HL-60/S4 (cell line): ENCODE measurements around the gene B3GNT4.
"Not testable (repeated sequence)": the region's sequence is repeated elsewhere in the genome, so short reads cannot be mapped to it uniquely, and the experiment has no call there.

Experiments
- in situ Hi-C: fragments of 300-500 bp; cut with MboI; formaldehyde crosslinking; loops from 2 replicates; pipeline ENCODE4 v1.14.3; 2022; ENCODE audit warnings: low sequenced_read_pairs

Gene B3GNT4

DNA sequence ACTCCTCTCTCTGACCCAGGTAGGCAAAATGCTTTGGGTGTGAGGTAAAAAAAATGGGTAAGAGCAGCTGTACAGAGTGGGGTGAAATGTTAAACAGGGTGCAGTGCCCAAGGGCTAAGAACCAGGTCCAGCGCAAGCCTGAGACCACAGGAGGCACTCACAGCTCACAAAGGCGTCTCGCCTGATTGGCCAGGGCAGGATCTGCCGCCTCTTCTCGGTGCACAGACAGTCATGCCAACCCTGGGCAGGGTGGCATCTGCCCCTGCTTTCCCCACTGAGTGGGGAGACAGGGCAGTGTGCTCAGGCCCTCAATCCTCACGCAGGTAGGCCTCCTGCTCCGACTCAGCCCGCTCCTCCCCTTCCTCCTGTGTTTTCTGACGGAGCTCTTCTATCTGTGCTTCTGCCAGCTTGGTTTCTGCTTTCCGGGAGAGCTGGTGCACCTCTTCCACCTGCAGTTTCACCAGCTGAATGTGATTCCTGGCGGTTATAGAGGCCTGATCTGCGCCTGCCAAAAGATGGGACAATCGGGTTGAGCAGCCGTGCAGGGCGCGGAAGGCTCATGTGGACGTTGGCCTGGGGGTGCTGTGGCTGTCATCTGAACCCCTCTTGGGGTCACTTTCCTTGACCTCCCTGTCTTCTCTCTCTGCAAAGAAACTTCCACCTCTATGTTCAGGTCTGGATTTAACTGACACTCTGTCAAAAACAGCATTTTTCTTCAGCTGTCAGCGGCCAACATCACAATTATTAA lies 4.7 kb downstream of the B3GNT4 start:
- in situ Hi-C loops: no loop called here

DNA sequence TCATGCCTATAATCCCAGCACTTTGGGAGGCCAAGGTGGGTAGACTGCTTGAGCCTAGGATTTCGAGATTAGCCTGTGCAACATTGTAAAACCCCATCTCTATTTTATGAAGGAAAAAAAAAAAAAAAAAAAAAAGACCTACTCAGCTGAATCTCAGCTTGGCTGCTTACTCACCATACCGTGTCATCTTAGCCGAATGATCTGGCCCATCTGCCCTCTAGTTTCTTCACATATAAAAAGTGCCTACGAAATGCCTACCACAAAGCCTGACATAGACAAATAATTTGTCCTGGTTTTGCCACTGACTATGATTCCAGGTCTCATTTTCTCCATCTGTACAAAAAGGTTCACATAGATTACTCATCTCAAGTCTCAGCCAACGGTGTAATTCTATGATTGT lies 12.3 kb downstream of the B3GNT4 start:
- in situ Hi-C loops: no loop called here

DNA sequence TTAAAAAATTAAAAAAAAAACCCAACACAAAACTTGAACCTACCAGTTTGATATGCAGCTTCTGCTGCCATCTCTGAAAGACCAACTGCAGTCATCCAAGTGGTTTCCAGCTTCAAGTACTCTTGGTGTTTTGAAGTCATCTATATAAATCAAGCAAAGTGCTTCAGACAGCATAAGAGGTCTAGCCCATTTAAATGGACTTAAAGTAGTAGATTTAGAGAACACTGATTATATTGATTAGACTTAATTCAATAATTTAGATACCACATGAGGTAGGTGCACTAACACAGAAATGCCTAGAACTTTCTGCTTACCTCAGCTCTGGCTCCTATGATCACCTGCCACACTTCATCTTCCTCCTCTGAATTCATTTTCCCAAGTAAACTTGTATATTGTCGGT lies 12.9 kb downstream of the B3GNT4 start:
- in situ Hi-C loops: no loop called here

DNA sequence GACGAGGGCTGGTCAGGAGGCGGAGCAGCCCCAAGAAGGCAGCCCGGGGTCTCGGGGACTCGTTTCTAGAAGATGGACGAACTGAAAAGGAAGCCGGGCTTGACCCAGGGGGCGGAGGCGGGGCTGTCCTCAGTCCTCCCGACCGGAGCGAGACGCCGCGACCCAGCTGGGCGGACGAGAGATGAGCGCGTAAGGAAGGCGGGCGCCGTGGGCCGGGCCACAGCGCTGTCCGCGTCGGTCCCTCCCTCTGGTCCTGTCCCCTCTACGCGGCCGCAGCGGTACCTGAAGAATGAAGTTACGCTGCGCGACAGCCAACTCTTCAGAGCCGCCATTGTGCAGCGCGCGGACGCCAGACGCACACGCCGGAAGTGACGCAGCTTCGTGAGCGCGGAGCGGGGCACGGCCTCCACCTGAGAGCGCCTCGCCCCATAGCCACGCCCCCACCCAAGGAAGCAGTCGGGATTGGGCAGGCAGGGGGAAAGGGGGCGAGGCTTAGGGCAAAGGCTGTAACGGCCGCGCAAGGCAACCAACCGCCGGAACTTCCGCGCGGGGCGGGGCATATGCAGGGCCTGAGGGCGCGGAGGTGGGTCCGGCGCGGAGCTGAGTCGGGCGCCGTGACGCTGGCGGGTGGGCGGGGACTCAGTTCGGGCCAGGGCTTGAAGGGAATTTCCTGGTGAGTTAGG lies 22.3 kb downstream of the B3GNT4 start, which contains the start of gene DIABLO:
Gene DIABLO (minus strand): TSS at position 370 of the 683 bp plus-strand sequence. CDS start 38 bp downstream, at position 332.
- in situ Hi-C loops: no loop called here

DNA sequence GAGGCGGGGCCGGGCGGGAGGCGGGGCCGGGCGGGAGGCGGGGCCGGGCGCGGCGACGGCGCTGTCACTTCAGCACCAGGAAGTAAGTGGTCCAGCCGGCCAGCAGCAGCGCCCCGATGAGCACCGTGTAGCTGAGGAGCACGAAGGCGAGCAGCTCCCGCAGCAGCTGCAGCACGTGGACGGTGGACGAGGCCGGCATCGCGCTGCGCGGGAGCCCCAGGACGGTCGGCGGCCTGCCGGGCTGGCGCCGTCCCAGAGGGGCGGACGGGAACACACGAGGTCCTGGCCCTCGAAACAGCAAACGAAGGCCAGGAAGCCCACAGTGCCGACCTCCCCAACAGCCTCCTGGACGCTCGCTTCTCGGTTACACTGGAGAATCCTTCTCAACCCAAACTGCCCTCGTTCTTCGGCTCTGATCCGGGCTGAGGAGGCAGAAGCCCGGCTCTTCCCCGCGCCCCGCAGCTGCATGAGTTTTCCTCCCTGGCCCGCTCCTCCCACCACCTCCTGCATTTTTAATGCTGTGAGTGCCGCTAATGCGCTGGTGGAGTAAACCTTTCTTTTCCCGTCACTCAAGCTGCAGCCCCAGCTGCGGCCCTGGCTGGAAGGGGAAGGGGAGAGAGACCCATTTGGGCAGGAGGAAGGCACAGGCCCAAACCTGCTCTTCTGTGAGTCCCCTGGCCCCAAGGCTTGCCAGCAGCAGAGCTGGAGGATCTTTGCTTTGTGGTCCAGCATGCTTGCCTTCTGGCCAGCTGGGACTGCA lies 23.0 kb downstream of the B3GNT4 start:
- in situ Hi-C loops: no loop called here

DNA sequence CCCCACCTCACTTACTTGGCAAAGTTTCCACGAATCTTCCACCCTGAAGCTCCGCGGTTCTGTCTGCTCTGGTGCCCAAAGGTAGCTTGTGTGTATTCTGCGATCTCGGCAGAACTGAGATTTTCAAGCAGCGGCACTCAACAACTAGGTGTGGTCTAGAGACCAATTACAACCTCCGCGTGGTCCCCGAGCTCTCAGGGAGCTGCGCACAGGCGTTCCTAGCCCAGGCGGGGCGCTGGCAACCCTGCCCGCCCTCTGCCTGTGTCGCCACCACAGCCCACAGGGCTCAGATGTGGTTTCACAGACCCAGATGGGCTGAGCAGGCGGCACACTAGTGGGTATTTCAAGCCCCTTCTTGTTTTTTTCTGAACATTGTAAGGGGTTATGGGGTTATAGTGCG lies 23.8 kb downstream of the B3GNT4 start:
- in situ Hi-C loops: no loop called here

DNA sequence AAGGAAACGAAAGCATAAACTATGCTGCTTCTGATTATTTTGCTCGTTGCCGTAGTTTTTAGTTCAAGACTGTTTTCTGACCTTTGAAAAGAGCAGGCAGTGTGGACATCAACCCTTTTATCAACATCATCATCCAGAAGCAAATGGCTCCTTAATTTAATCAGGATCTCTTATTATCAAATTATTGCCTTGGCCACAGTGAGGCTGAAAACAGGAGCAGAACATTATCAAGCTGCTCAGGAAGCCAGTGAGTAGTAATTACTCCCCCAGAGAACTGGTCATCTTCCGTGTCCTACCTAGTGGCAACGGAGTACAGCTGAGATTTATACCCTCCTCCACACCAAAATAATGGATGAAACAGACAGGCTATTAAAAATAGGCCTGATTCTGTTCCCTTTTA lies 24.6 kb downstream of the B3GNT4 start:
- in situ Hi-C loops: no loop called here

DNA sequence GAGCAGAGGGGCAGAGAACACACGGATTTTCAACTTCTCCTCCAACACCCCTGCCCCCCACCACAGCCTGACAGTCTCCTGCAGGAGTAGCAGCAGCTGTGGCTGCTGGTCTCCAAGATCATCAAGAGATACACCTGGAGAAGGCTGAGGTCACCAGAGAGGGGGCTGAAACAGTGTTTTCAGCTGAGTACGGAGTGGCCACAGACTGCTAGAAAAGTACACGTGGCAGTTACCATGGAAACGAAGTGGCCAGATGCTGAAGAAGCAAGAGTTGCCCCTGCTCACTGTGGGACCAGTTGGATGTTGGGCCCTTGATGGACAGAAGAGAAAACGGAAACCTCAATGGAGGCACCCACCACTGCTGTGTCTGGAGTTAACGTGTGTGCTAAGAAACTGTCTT lies 27.3 kb downstream of the B3GNT4 start:
- in situ Hi-C loops: no loop called here

DNA sequence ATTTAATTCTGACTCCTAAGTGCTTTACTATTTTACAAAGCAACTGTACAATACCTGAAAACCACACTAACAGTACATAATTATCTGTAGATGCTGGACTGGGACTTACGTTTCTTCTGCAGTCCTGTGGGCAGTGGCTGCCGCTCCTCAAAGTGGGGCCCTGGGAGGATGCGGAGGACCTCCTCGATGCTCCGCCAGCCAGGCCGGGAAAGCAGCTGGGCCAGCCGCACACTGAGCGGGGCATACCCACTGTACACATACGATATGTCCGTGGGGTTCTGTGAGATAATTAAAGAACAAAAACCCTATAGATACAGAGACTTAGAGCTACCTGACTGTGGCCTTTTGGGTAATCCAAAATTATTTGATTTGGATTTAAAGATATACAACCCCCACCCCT lies 29.2 kb downstream of the B3GNT4 start:
- in situ Hi-C loops: no loop called here

DNA sequence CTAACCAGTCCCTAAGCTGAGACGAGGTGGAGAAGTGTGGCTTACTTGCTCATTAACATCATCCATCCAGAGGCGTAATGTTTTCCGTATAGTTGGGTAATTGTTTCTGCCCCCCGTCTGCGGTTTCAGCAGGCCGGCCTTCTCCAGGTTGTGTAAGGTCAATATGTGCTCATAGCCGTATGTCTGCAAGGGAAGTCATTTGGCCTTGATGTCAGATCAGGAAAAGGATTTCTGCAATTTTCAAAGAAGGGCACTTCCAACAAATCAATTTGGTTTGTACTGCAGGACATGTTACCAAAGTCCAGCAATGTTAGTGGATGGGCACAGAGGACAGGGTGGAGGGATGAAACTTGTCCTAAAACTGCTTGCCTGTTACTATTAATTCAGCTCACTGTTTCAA lies 32.2 kb downstream of the B3GNT4 start:
- in situ Hi-C loops: no loop called here

DNA sequence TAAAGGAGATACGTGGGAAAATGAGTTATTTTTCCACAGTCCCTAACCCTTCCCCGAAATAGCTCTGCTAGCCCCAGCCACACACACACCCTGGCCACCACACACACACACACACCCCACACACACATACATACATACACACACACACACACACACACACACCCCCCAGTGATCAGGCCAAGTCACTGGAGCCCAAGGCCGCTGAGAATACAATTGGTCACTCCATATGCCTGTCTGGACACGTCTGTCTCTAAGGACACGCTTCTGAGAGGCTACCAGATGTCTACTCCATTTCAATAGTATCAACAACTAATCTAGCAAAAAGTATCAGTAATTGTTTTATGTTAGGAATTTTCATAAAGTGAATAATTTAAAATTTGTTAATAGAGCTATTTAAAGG lies 35.4 kb downstream of the B3GNT4 start:
- in situ Hi-C loops: no loop called here

DNA sequence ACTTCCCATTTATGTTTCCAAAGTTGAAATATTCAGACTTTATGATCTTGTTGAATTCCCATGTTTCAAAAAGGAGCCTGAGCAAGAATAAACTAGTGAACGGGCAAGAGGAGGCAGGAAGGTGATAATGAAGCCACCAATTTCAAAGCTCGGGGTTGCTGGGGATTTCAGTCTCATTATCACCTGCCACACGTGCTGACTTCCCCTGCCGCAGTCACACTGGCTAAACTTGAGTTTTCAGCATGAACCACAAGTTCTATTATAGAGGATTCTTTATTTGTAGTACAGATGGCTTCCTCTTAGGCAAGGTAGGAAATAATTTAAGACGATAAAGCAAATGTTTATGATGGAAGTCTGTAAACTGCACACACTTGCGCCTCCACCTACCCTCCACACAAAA lies 40.5 kb downstream of the B3GNT4 start:
- in situ Hi-C loops: no loop called here

DNA sequence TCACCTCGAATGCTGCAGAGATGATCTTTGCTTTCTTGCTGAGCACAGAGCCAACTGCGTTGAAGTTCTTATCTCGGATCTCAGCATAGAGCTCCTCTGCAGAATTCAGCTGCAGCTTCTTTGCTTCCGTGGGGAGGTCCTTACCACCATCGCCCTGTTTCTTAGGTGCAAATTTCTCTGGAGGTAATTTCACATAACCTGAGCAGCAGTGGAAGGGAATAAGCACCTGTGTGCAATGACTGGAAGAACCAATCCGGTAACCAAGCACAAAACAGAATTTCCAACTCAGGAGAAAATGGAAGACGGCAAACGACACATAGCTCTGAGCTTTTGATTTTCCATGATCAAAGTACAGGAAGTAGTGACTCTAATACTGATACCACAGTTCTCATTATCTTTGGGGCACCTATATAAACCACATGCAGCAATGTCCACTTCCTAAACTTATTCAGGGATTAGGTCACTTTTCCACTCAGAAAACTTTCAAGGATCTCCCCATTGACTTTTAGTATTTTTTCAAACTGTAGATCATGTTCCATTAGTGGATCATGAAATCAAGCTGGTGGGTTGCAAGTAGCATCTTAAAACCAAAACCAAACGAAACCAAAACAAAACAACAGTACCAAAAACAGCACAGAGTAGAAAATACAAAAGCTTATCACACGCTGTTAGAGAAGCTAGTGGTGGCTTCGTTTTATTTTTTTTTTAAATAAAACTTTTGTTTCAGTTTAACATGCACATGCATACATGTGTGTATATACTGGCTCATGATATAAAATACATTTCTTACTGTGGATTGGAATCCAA lies 41.3 kb downstream of the B3GNT4 start:
- in situ Hi-C loops: no loop called here

DNA sequence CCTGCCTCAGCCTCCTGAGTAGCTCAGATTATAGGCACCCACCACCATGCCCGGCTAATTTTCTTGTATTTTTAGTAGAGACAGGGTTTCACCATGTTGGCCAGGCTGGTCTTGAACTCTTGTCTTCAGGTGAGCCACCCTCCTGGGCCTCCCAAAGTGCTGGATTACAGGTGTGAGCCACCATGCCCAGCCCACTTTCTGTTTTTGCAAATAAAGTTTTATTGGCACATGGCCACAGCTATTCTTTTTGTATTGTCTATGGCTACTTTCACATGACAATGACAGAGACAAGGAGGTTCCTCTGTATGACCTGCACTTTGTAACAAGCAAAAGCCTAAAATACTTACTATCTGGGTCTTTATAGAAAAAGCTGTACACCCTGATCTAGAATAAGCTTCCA lies 42.0 kb downstream of the B3GNT4 start:
- in situ Hi-C loops: no loop called here

DNA sequence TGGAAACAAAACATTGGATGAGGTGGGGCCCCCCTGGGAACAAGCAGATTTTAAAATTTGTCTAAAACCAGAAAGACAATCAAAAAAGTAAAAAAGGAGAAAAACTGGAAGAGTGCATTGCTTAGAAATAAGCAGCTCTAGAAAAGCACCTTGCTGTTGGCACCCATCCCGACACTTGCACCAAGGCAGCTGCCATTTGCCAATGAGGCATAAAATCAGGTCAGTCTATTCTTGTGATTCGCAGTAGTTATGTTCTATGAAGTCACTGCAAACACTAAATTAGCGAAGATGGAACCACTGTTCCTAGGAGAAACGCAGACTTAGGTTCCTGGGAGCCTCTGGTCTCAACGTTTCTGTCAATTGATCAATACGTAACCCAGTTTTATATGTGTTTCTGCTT lies 46.5 kb downstream of the B3GNT4 start:
- in situ Hi-C loops: no loop called here

DNA sequence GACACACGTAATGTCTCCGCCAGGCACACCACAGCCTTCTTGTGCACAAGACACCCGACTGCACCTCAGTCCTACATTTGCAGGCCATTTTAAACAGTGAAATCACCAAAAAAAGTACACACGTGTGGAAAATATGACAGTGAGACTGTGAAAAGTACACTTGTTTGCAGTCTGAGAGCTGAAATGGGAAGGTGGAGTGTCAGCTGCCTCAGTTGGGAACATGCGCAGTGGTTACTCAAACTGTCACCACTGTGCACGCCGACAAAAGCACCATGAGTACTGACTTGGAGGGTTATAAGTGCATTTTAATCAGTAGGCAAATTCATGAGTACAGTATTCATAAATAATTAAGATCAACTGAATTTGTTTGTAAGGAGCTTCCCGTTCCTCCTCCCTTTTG lies 47.0 kb downstream of the B3GNT4 start:
- in situ Hi-C loops: no loop called here

DNA sequence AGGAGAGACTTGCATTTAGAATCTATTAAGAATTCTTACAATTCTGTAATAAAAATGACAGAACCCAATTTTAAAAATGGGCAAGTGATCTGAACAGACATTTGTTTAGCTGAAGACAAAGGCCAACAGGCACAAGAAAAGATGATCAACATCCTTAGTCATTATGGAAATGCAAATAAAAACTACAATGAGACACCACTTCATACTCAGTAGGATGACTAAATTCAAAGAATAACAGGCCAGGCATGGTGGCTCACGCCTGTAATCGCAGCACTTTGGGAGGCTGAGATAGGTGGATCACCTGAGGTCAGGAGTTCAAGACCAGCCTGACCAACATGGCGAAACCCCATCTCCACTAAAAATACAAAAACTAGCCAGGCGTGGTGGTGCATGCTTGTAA lies 55.0 kb downstream of the B3GNT4 start:
- in situ Hi-C loops: not testable (repeated sequence)
